HL-60/S4 treated with retinoic acid at 250 ng/mL for 4 days and 3 days (cell line): ENCODE measurements around the gene PTPRM.

Experiments
- in situ Hi-C: fragments of 300-500 bp; cut with MboI; formaldehyde crosslinking; loops from 2 replicates; pipeline ENCODE4 v1.7.0; 2022; ENCODE audit warnings: low sequenced_read_pairs

The PTPRM gene

GRCh38 chr18:7624697-7625096 lies 57.6 kb downstream of the PTPRM start:
- in situ Hi-C loops, result loop anchor here (10.0 kb wide), 1 partner anchor 60 kb away; no protein-coding TSS in a partner anchor

GRCh38 chr18:7626175-7626921 lies 59.2 kb downstream of the PTPRM start:
- in situ Hi-C loops, result loop anchor here (10.0 kb wide), 1 partner anchor 58 kb away; no protein-coding TSS in a partner anchor

- in situ Hi-C loops, result loop anchor here (10.0 kb wide), 1 partner anchor 58 kb away; no protein-coding TSS in a partner anchor
Observed at GRCh38 chr18:7626922-7627440, 59.9 kb downstream of the PTPRM start.

- in situ Hi-C loops, result loop anchor here (10.0 kb wide), 1 partner anchor 55 kb away; no protein-coding TSS in a partner anchor
Observed at GRCh38 chr18:7629416-7629815, 62.3 kb downstream of the PTPRM start.

GRCh38 chr18:7630731-7631442 lies 63.8 kb downstream of the PTPRM start:
- in situ Hi-C loops, result no loop called here

GRCh38 chr18:7632152-7633098 lies 65.3 kb downstream of the PTPRM start:
- in situ Hi-C loops, result no loop called here

- in situ Hi-C loops, result no loop called here
Observed at GRCh38 chr18:7633171-7633570, 66.1 kb downstream of the PTPRM start.

- in situ Hi-C loops, result no loop called here
Observed at GRCh38 chr18:7635948-7636347, 68.8 kb downstream of the PTPRM start.

- in situ Hi-C loops, result no loop called here
Observed at GRCh38 chr18:7637269-7637668, 70.2 kb downstream of the PTPRM start.

GRCh38 chr18:7638321-7638720 lies 71.2 kb downstream of the PTPRM start:
- in situ Hi-C loops, result no loop called here

- in situ Hi-C loops, result no loop called here
Observed at GRCh38 chr18:7641813-7642212, 74.7 kb downstream of the PTPRM start.

GRCh38 chr18:7642331-7642890 lies 75.3 kb downstream of the PTPRM start:
- in situ Hi-C loops, result no loop called here

- in situ Hi-C loops, result no loop called here
Observed at GRCh38 chr18:7645756-7646155, 78.6 kb downstream of the PTPRM start.

- in situ Hi-C loops, result no loop called here
Observed at GRCh38 chr18:7646174-7646886, 79.2 kb downstream of the PTPRM start.

- in situ Hi-C loops, result no loop called here
Observed at GRCh38 chr18:7647500-7647899, 80.4 kb downstream of the PTPRM start.

GRCh38 chr18:7657050-7657449 lies 89.9 kb downstream of the PTPRM start:
- in situ Hi-C loops, result no loop called here

- in situ Hi-C loops, result no loop called here
Observed at GRCh38 chr18:7657937-7658336, 90.8 kb downstream of the PTPRM start.

GRCh38 chr18:7658701-7659100 lies 91.6 kb downstream of the PTPRM start:
- in situ Hi-C loops, result no loop called here

- in situ Hi-C loops, result no loop called here
Observed at GRCh38 chr18:7661207-7661606, 94.1 kb downstream of the PTPRM start.

GRCh38 chr18:7662866-7663265 lies 95.8 kb downstream of the PTPRM start:
- in situ Hi-C loops, result no loop called here
